ENCODE data around the gene THRB.

The THRB gene

GRCh38 chr3:24139463-24140412, 354.9 kb downstream of the THRB start:
- no peak overlapping the region for H3K27ac ChIP-seq
- H3K4me1 ChIP-seq, result no peaks in the 10 kb centered on the region
- H4K20me1 ChIP-seq, result no peaks in the 10 kb centered on the region
- H3K9me3 ChIP-seq, result no peaks in the 10 kb centered on the region
- H3K9ac ChIP-seq, result no peak overlapping the region
- H3K4me2 ChIP-seq, result no peak overlapping the region
- no peaks in the 10 kb centered on the region for H3K27me3 ChIP-seq
- no peak for TF ChIP-seq Cebpa-rat (IDR thresholded peaks at IDR 0.05)
- H3K4me3 ChIP-seq, result no peak overlapping the region
- H3K36me3 ChIP-seq, result no peaks in the 10 kb centered on the region

- Histone ChIP-seq H3K4me1 (no peaks in the 10 kb centered on the region), H3K4me3 (no peak overlapping the region), H3K9ac (no peak overlapping the region), H3K36me3 (no peaks in the 10 kb centered on the region), H3K9me3 (no peaks in the 10 kb centered on the region), H3K4me2 (no peak overlapping the region), H3K27me3 (no peaks in the 10 kb centered on the region), H4K20me1 (no peaks in the 10 kb centered on the region), H3K27ac (no peak overlapping the region)
- TF ChIP-seq Cebpa-rat (IDR thresholded peaks at IDR 0.05), result no peak
Observed at GRCh38 chr3:24138876-24139256, 355.8 kb downstream of the THRB start.

- Histone ChIP-seq H3K4me1 (no peaks in the 10 kb centered on the region), H3K27me3 (no peaks in the 10 kb centered on the region), H3K36me3 (no peaks in the 10 kb centered on the region), H3K4me3 (no peak overlapping the region), H3K9ac (no peak overlapping the region), H4K20me1 (no peaks in the 10 kb centered on the region), H3K27ac (no peak overlapping the region), H3K9me3 (no peaks in the 10 kb centered on the region), H3K4me2 (no peak overlapping the region)
- no peak for TF ChIP-seq Cebpa-rat (IDR thresholded peaks at IDR 0.05)
Observed at GRCh38 chr3:24137958-24138875, 356.4 kb downstream of the THRB start.

GRCh38 chr3:24137334-24137733, 357.3 kb downstream of the THRB start:
- TF ChIP-seq Cebpa-rat (IDR thresholded peaks at IDR 0.05), result no peak
- H3K4me1 ChIP-seq, result no peaks in the 10 kb centered on the region
- H3K9ac ChIP-seq, result no peak overlapping the region
- no peaks in the 10 kb centered on the region for H3K9me3 ChIP-seq
- no peak overlapping the region for H3K27ac ChIP-seq
- H3K36me3 ChIP-seq, result no peaks in the 10 kb centered on the region
- H4K20me1 ChIP-seq, result no peaks in the 10 kb centered on the region
- no peaks in the 10 kb centered on the region for H3K27me3 ChIP-seq
- no peak overlapping the region for H3K4me2 ChIP-seq
- H3K4me3 ChIP-seq, result no peak overlapping the region

- H3K9ac ChIP-seq, result no peak overlapping the region
- no peaks in the 10 kb centered on the region for H3K27me3 ChIP-seq
- no peak for TF ChIP-seq Cebpa-rat (IDR thresholded peaks at IDR 0.05)
- no peaks in the 10 kb centered on the region for H3K4me1 ChIP-seq
- H3K4me2 ChIP-seq, result no peak overlapping the region
- H4K20me1 ChIP-seq, result no peaks in the 10 kb centered on the region
- H3K27ac ChIP-seq, result no peak overlapping the region
- no peaks in the 10 kb centered on the region for H3K36me3 ChIP-seq
- no peak overlapping the region for H3K4me3 ChIP-seq
- no peaks in the 10 kb centered on the region for H3K9me3 ChIP-seq
Observed at GRCh38 chr3:24136624-24137310, 357.9 kb downstream of the THRB start.

GRCh38 chr3:24135280-24135679, 359.4 kb downstream of the THRB start:
- H3K4me2 ChIP-seq, result no peak overlapping the region
- H3K4me3 ChIP-seq, result no peak overlapping the region
- TF ChIP-seq Cebpa-rat (IDR thresholded peaks at IDR 0.05), result no peak
- no peak overlapping the region for H3K9ac ChIP-seq
- H3K9me3 ChIP-seq, result no peaks in the 10 kb centered on the region
- H3K36me3 ChIP-seq, result no peaks in the 10 kb centered on the region
- H3K27me3 ChIP-seq, result no peaks in the 10 kb centered on the region
- no peaks in the 10 kb centered on the region for H3K4me1 ChIP-seq
- H3K27ac ChIP-seq, result no peak overlapping the region
- no peaks in the 10 kb centered on the region for H4K20me1 ChIP-seq

GRCh38 chr3:24133942-24134341, 360.7 kb downstream of the THRB start:
- TF ChIP-seq Cebpa-rat (IDR thresholded peaks at IDR 0.05), result no peak
- Histone ChIP-seq H3K4me3 (no peak overlapping the region), H3K4me1 (no peaks in the 10 kb centered on the region), H4K20me1 (no peaks in the 10 kb centered on the region), H3K27me3 (no peaks in the 10 kb centered on the region; the same call in 1 of the 2 replicates), H3K4me2 (no peak overlapping the region), H3K36me3 (no peaks in the 10 kb centered on the region), H3K9ac (no peak overlapping the region), H3K9me3 (no peaks in the 10 kb centered on the region), H3K27ac (no peak overlapping the region)

GRCh38 chr3:24133436-24133835, 361.2 kb downstream of the THRB start:
- Histone ChIP-seq H3K4me1 (no peaks in the 10 kb centered on the region), H3K27ac (no peak overlapping the region), H3K36me3 (no peaks in the 10 kb centered on the region), H3K9ac (no peak overlapping the region), H3K27me3 (no peaks in the 10 kb centered on the region; the same call in 1 of the 2 replicates), H3K4me2 (no peak overlapping the region), H4K20me1 (no peaks in the 10 kb centered on the region), H3K9me3 (no peaks in the 10 kb centered on the region), H3K4me3 (no peak overlapping the region)
- no peak for TF ChIP-seq Cebpa-rat (IDR thresholded peaks at IDR 0.05)

GRCh38 chr3:24129549-24129948, 365.1 kb downstream of the THRB start:
- no peaks in the 10 kb centered on the region for H3K4me1 ChIP-seq
- no peaks in the 10 kb centered on the region; the same call in 1 of the 2 replicates for H3K27me3 ChIP-seq
- H3K36me3 ChIP-seq, result no peaks in the 10 kb centered on the region
- no peak overlapping the region for H3K9ac ChIP-seq
- H3K27ac ChIP-seq, result no peak overlapping the region
- H3K9me3 ChIP-seq, result no peaks in the 10 kb centered on the region
- no peak for TF ChIP-seq Cebpa-rat (IDR thresholded peaks at IDR 0.05)
- no peak overlapping the region for H3K4me2 ChIP-seq
- no peaks in the 10 kb centered on the region for H4K20me1 ChIP-seq
- no peak overlapping the region for H3K4me3 ChIP-seq
